CD4-positive, alpha-beta T cell treated with Interleukin-2 at 100 ng/mL for 4 hours (primary cell): Measurements from ENCODE around the gene GIMAP2.

Source experiments
- DNase-seq: peaks from one replicate; pipeline ENCODE4 v3.0.0-alpha.2; 2020; ENCODE audit warnings: low spot score

The GIMAP2 gene

DNA sequence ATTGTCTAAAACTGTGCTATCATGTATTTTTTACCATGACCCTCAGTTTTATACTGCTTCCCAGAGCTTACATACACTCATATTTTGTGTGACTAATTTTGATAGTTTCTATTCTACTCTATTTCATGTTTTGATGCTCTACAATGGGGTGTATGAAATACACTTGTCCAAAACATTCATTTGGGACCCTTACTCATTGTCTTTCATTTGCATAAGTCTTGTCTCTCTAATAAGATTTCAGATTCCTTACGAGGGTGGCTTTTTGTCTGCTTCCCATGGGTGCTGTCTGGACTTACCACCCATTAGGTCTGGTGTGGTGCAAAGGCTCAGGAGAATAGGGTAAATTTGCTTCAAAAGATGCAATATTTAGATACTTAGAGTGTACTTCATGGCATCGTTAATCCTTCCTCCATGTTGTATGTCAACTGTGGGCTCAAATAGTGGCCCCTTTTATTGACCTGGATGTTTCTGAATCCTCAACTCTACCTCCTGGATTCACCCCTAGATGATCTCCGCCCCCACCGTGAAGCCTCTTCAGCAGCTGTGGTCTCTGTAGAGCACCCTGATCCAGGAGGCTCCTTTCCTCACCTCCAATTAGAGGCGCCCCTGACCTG lies 48.1 kb downstream of the GIMAP2 start:
- no peak for DNase-seq

DNA sequence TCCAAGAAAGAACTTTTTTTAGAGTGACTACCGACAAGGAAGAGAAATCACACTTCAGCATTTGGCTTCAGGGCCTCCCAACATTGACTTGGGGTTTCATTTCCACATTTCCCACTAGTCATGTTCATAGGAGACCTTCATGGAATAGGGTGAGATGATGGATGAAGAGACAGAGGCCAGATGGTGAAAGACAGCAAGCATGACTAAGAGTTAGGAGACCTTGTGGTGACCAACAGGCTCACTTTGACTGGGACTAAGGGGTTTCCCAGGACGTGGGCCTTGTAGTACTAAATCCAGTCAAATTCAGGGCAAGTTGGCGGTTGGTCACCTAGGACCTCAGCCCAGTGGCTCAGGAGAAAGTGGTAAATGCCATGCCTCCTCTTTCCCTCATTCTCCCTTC lies 48.7 kb downstream of the GIMAP2 start:
- DNase-seq, result no peak

DNA sequence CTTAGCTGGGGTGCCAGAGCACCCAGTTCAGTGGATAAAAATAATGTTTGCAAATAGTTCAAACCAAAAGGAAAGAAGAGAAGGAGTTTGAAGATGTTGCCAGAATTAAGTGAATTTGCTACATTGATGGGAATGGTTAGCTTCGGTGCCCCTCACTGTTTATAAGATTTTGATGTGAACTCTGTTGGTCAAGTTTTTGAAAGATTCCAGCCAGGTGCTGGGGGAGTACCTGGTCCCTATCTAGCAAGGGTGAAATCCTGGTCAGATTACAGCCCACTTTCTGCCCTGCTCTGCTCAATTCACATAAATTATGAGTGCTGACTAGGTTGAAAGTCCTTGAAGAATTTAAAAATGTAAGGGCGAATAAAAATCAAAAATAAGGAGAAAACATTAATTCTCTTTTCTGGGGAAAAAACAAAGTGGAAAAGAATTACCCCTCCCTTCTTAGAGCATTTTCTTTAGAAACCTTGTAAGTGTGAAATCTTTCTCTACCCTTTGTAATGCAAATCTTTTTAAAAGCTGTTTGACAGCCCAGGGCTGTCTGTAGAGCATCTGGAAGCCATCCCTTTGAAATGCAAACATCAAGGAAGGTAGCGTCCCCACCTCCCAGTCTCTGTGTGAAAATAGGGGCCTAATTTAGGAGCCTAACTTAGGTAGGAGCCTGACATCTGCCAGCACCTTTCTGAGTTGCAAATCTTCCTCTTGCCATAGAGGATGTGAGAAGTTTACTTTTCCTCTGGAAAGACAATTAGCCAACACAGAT lies 50.3 kb downstream of the GIMAP2 start:
- DNase-seq, result no peak

GRCh38 chr7:150736864-150737263 lies 51.4 kb downstream of the GIMAP2 start:
- DNase-seq, result no peak

DNA sequence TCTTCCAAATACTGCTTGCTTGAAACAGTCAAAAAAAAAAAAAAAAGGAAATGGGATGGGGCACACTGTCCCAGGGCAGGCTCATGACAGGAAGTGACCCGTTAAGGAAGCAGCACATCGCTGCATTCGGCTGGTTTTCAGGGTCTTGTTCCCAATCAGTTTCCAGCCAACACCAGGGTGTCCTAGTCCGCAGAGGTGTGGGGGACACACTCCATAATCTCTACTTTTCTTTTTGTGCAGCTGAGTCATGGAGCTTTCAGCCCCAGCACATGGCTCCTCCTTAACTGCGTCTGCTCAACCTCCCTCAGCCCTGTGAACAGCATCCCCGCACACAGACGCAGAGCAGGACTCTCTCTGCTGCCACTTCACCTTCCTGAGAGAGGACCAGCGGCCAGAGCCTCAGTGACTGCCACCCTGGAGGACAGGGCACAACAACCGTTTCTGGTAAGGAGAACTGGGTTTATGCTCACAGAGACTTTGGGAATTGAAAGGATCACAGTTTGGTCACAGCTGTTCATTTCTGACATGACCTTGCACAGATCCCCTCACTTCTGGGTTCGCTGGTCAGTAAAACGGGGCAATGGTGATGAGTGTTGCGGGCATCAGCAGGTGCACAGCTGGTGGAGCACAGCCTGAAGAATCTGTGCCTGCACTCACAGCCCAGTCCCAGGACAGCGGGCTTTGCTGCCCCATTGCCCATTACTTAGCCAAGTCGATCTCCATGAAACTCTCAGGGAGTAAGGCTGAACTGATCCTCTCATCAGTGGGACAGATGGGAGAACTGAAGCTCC lies 52.0 kb downstream of the GIMAP2 start, which contains the start of gene GIMAP5:
TSS of gene GIMAP5 (plus strand) at position 154 of the 791 bp plus-strand sequence. CDS start 3,467 bp downstream, outside the sequence.
- peak; percentile 83 for DNase-seq

DNA sequence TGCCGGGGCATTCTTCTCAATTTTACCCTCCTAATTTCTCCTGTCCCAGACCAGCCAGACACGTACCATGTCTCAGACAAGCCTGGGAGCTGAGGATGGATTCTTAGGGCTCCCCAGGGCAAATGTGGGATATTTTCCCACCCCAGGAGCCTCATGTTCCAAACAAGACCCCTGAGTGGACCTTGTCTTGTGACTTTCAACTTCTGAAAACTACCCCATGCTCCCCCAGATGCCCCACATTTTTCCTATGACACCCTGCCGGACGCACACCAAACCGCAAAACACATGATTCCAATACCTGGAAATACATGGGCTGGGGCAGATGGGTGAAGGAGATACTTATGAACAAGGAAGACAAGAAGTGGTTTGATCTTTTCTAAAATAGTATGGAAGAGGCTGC lies 52.6 kb downstream of the GIMAP2 start:
- DNase-seq, result peak; percentile 90

DNA sequence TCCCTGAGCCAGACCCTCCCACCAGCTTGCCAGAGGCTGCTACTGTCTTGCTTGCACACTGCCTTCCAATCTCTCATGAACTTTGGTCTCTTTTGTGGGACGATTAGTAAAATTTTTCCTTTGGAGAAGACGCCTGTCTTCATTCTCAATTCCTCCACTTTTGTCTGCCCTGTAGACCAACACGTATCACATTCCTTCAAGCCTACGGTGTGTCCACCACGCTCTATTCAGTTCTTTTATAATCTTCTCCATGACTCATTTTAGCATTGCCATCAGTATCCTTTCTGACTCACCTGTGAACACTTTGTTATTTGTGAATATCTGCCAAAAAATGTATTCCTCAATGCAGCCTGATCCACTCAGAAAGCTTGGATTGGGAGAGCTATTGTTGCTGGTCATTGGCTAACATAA lies 53.1 kb downstream of the GIMAP2 start:
- peak; percentile 82 for DNase-seq

DNA sequence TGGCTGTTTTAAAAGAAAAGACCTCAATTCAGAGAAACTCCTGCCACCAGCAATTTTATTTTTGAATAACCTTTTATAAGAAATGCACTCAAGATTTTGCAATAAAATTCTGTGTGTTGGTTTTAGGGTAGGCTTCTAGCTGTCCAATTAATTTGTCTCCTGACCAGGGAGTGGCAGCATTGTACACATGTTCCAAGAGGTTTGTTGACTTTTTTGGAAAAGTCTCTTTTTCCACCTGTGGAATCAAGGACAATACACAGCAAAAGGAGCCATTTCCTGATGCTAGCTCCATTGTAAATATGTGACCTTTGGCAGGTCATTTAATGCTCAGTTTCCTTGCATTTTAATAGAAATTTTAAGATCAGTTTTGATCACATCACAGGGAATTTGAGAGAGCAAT lies 53.5 kb downstream of the GIMAP2 start:
- DNase-seq, result no peak

DNA sequence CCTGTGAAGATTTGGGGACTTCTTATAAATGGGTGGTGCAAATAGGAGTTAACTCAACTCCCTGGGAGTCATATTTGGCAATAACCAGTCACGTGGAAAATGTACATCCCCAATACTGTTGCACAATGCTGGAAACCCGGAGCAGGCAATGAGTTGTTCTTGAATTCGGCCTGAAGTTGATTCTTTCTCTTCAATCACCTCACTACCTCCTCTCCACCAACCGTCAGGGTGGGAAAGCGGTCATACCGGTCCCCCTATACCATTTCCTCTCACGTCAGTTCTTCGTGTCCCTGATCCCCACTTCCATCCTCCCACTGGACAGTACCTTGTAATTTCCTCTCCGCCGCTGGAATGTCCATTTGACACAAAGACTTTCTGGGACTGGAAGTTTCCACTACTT lies 54.5 kb downstream of the GIMAP2 start:
- peak; percentile 61 for DNase-seq

DNA sequence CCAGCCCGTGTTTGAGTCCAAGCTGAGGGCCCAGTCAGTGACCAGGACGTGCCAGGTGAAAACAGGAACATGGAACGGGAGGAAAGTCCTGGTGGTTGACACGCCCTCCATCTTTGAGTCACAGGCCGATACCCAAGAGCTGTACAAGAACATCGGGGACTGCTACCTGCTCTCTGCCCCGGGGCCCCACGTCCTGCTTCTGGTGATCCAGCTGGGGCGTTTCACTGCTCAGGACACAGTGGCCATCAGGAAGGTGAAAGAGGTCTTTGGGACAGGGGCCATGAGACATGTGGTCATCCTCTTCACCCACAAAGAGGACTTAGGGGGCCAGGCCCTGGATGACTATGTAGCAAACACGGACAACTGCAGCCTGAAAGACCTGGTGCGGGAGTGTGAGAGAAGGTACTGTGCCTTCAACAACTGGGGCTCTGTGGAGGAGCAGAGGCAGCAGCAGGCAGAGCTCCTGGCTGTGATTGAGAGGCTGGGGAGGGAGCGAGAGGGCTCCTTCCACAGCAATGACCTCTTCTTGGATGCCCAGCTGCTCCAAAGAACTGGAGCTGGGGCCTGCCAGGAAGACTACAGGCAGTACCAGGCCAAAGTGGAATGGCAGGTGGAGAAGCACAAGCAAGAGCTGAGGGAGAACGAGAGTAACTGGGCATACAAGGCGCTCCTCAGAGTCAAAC lies 56.9 kb downstream of the GIMAP2 start:
- no peak for DNase-seq
